Mesenchymal stem cell (in vitro differentiated cells and primary cell): ENCODE measurements around the gene FUT7.
"Not testable (repeated sequence)": the region's sequence is repeated elsewhere in the genome, so short reads cannot be mapped to it uniquely, and the experiment has no call there.

Source experiments
- DNase-seq: peaks from one replicate; pipeline ENCODE4 v3.0.0-alpha.2; 2013
- H2AFZ ChIP-seq: one replicate; pipeline ENCODE4 v1.6.1; 2013; ENCODE audit warnings: low read depth, mild to moderate bottlenecking, control low read depth, inconsistent platforms, low read length, moderate library complexity
- H2AK5ac ChIP-seq: 2 replicates; pipeline ENCODE4 v1.6.1; 2013; ENCODE audit warnings: low read length, moderate library complexity, mild to moderate bottlenecking, inconsistent platforms; ENCODE audit not compliant: severe bottlenecking
- H2BK120ac ChIP-seq: one replicate; pipeline ENCODE4 v1.6.1; 2013; ENCODE audit warnings: low read depth, mild to moderate bottlenecking, inconsistent platforms, low read length, moderate library complexity
- H2BK12ac ChIP-seq, 2 experiments: one replicate each; pipeline ENCODE4 v1.6.1; 2013; ENCODE audit warnings: inconsistent platforms in 2 of 2, low read length in 2 of 2, mild to moderate bottlenecking in 2 of 2, moderate library complexity in 2 of 2, control low read depth in 1 of 2
- H2BK15ac ChIP-seq: one replicate; pipeline ENCODE4 v1.6.1; 2013; ENCODE audit warnings: mild to moderate bottlenecking, low read depth, inconsistent platforms; ENCODE audit not compliant: poor library complexity, severe bottlenecking
- H2BK5ac ChIP-seq: 2 replicates; pipeline ENCODE4 v1.6.1; 2013; ENCODE audit warnings: low read depth, mild to moderate bottlenecking, low read length, control low read depth, inconsistent platforms; ENCODE audit not compliant: poor library complexity, severe bottlenecking
- H3K14ac ChIP-seq, 2 experiments: one replicate each; pipeline ENCODE4 v1.6.1; 2013; ENCODE audit warnings: inconsistent platforms in 2 of 2, low read length in 2 of 2, control low read depth in 1 of 2, mild to moderate bottlenecking in 1 of 2, moderate library complexity in 1 of 2
- H3K18ac ChIP-seq, 2 experiments: one replicate each; pipeline ENCODE4 v1.6.1; 2013; ENCODE audit warnings: inconsistent platforms in 2 of 2, low read length in 2 of 2, control low read depth in 1 of 2, low read depth in 1 of 2, mild to moderate bottlenecking in 1 of 2
- H3K23ac ChIP-seq, 2 experiments: one replicate each; pipeline ENCODE4 v1.6.1; 2013; ENCODE audit warnings: inconsistent platforms in 2 of 2, low read length in 2 of 2, mild to moderate bottlenecking in 2 of 2, moderate library complexity in 2 of 2, control low read depth in 1 of 2
- H3K27ac ChIP-seq: 2 replicates; pipeline ENCODE4 v1.5.1; 2013; ENCODE audit warnings: mild to moderate bottlenecking, moderate library complexity, low read length, control low read depth, inconsistent platforms; ENCODE audit not compliant: poor library complexity, severe bottlenecking
- H3K27me3 ChIP-seq, 2 experiments: 2 replicates each; pipeline versions ENCODE4 v1.6.1 to v1.7.0; 2013; ENCODE audit warnings: low read length in 2 of 2, mild to moderate bottlenecking in 2 of 2, moderate library complexity in 2 of 2, control low read depth in 1 of 2, inconsistent platforms in 1 of 2; ENCODE audit not compliant: control insufficient read depth in 1 of 2, insufficient read depth in 1 of 2
- H3K36me3 ChIP-seq, 2 experiments: 2 replicates each; pipeline versions ENCODE4 v1.6.1 to v1.7.0; 2013; ENCODE audit warnings: low read length in 2 of 2, control low read depth in 1 of 2, inconsistent platforms in 1 of 2, low read depth in 1 of 2, mild to moderate bottlenecking in 1 of 2; ENCODE audit not compliant: insufficient read depth in 2 of 2, control insufficient read depth in 1 of 2
- H3K4ac ChIP-seq, 2 experiments: one replicate each; pipeline ENCODE4 v1.6.1; 2013; ENCODE audit warnings: inconsistent platforms in 2 of 2, low read length in 2 of 2, mild to moderate bottlenecking in 2 of 2, moderate library complexity in 2 of 2, control low read depth in 1 of 2, low read depth in 1 of 2
- H3K4me1 ChIP-seq: 2 replicates; pipeline ENCODE4 v1.6.1; 2013; ENCODE audit warnings: low read depth, low read length, control low read depth; ENCODE audit not compliant: control insufficient read depth, insufficient read depth
- H3K4me2 ChIP-seq: 2 replicates; pipeline ENCODE4 v1.6.1; 2013; ENCODE audit warnings: low read length, mild to moderate bottlenecking, inconsistent platforms; ENCODE audit not compliant: poor library complexity, severe bottlenecking
- H3K4me3 ChIP-seq, 2 experiments: 2 replicates each; pipeline versions ENCODE4 v1.5.1 to v1.7.0; 2013; ENCODE audit warnings: low read length in 2 of 2, mild to moderate bottlenecking in 2 of 2, control low read depth in 1 of 2, low read depth in 1 of 2; ENCODE audit not compliant: insufficient read depth in 1 of 2
- H3K79me1 ChIP-seq: replicated peaks from 2 replicates; pipeline ENCODE4 v1.6.1; 2013; ENCODE audit warnings: mild to moderate bottlenecking, control low read depth, low read length, inconsistent platforms; ENCODE audit not compliant: poor library complexity, severe bottlenecking
- H3K9ac ChIP-seq: 2 replicates; pipeline ENCODE4 v1.7.0; 2013; ENCODE audit warnings: mild to moderate bottlenecking, low read length, moderate library complexity
- H3K9me3 ChIP-seq: 2 replicates; pipeline ENCODE4 v1.7.0; 2013; ENCODE audit warnings: mild to moderate bottlenecking, low read length; ENCODE audit not compliant: control insufficient read depth
- H4K8ac ChIP-seq: one replicate; pipeline ENCODE4 v1.6.1; 2013; ENCODE audit warnings: inconsistent platforms, mild to moderate bottlenecking, low read length, moderate library complexity
- H4K91ac ChIP-seq: one replicate; pipeline ENCODE4 v1.6.1; 2013; ENCODE audit warnings: mild to moderate bottlenecking, low read length, inconsistent platforms
- WGBS: methylation state at CpG from one replicate; pipeline ENCODE4 v1.1.7; 2013; ENCODE audit warnings: mixed read lengths; 5-methylcytosine and 5-hydroxymethylcytosine counted together

The FUT7 gene

DNA sequence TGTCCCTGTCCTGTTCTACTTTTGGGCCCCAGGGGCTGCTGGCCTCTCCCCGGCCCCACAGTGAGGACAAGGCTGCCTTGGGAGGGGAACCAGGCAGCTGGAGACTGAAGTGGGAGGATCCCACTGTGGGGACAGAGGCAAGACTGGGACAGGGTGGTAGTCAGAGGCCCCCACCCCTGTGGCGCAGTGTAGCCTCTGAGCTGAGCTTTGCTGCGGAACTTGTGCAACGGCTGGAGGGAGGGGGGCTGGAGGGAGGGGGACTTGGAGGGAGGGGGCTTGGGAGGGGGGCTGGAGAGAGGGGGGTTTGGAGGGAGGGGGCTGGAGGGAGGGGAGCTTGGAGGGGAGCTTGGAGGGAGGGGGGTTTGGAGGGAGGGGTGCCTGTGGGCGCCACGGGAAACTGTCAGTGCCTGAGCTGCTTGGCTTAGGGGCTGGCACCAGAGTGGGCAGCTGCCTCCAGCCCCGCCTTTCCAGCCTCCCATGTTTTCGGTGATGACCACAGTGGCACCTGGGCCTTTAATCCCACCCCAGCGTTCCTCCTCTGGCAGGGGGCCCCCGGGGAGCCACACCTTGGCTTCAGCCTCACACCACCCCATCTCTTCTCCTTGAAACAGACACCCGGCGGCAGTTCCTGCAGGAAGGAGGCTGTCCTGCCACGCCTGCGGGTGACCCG is 2.3 kb upstream of the FUT7 start:
- Histone ChIP-seq H2BK120ac (no peak overlapping the region), H3K14ac (no peak overlapping the region), H3K4me2 (no peak overlapping the region), H2AK5ac (no peak overlapping the region), H3K36me3 (peaks cover 12 to 19% of the 10 kb centered on the region in 2 experiments), H4K8ac (no peak overlapping the region), H2BK5ac (no peak overlapping the region), H3K27ac (no peak overlapping the region), H3K79me1 (no peaks in the 10 kb centered on the region), H3K4me3 (no peak overlapping the region), H3K27me3 (peaks cover 0 to 11% of the 10 kb centered on the region in 2 experiments), H2BK15ac (no peak overlapping the region), H4K91ac (no peak overlapping the region), H2AFZ (no peak overlapping the region), H3K9ac (no peak overlapping the region), H3K18ac (no peak overlapping the region), H3K4ac (no peak overlapping the region), H3K4me1 (peaks cover 4% of the 10 kb centered on the region), H3K23ac (no peak overlapping the region), H2BK12ac (no peak overlapping the region), H3K9me3 (no peaks in the 10 kb centered on the region)
- no peak for DNase-seq
- WGBS: 86% methylated on average over 11 of the region's 15 CpGs

DNA sequence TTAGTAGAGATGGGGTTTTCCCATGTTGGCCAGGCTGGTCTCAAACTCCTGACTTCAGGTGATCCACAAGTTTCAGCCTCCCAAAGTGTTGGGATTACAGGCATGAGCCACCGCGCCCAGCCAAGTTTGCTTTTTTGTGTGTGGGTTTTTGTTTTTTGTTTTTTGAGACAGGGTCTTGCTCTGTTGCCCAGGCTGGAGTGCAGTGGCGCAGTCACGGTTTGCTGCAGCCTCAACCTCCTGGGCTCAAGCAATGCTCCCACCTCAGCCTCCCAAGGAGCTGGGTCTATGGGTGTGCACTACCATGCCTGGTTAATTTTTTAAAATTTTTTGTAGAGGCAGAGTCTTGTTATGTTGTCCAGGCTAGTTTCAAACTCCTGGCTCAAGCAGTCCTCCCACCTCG is 1.6 kb upstream of the FUT7 start:
- H4K91ac ChIP-seq, H2AFZ ChIP-seq, H4K8ac ChIP-seq, H3K9me3 ChIP-seq, H3K14ac ChIP-seq, H2BK12ac ChIP-seq, DNase-seq, H2BK5ac ChIP-seq, H2BK120ac ChIP-seq, H2AK5ac ChIP-seq, H2BK15ac ChIP-seq, H3K4me2 ChIP-seq, H3K79me1 ChIP-seq, H3K4me3 ChIP-seq, H3K9ac ChIP-seq, H3K4ac ChIP-seq, H3K23ac ChIP-seq, H3K18ac ChIP-seq, H3K27ac ChIP-seq: not testable (repeated sequence)
- H3K36me3 ChIP-seq: peaks cover 6 to 12% of the 10 kb centered on the region in 2 experiments
- H3K27me3 ChIP-seq: peaks cover 4 to 11% of the 10 kb centered on the region in 2 experiments
- H3K4me1 ChIP-seq: peaks cover 11% of the 10 kb centered on the region
- WGBS: 91% methylated on average over 5 of the region's 5 CpGs

DNA sequence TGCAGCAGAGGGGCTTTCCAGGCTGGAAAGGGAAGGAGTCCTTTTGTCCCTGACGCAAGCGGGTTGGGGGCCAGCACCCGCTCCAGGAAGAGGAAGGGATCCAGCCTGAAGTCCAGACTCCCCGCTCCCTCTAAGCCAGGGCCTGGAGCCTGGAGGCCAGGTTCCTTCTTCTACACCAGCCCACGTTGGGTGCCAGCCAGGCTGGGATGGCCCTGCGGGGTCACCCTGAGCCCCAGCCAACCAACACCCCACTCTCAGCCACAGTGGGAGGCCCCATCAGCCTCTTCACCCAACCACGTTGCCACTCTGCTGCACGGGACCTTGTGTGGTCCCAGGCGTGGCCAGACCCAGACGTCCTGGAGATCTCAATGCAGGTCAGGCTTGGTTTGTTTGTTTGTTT is 970 bp upstream of the FUT7 start:
- H3K4me3 ChIP-seq: no peak overlapping the region
- no peak overlapping the region for H4K8ac ChIP-seq
- no peak overlapping the region for H3K9ac ChIP-seq
- H3K36me3 ChIP-seq: peaks cover 6 to 12% of the 10 kb centered on the region in 2 experiments
- H2BK5ac ChIP-seq: no peak overlapping the region
- H3K79me1 ChIP-seq: no peaks in the 10 kb centered on the region
- no peak overlapping the region for H3K23ac ChIP-seq
- H2BK120ac ChIP-seq: no peak overlapping the region
- no peaks in the 10 kb centered on the region for H3K9me3 ChIP-seq
- H4K91ac ChIP-seq: no peak overlapping the region
- peaks cover 4 to 11% of the 10 kb centered on the region in 2 experiments for H3K27me3 ChIP-seq
- H3K4me2 ChIP-seq: no peak overlapping the region
- no peak overlapping the region for H3K14ac ChIP-seq
- no peak overlapping the region for H3K4ac ChIP-seq
- peaks cover 13% of the 10 kb centered on the region for H3K4me1 ChIP-seq
- no peak overlapping the region for H3K18ac ChIP-seq
- H3K27ac ChIP-seq: no peak overlapping the region
- H2BK12ac ChIP-seq: no peak overlapping the region
- H2AFZ ChIP-seq: no peak overlapping the region
- no peak overlapping the region for H2BK15ac ChIP-seq
- no peak for DNase-seq
- no peak overlapping the region for H2AK5ac ChIP-seq
- 87% methylated on average over 10 of the region's 10 CpGs for WGBS

DNA sequence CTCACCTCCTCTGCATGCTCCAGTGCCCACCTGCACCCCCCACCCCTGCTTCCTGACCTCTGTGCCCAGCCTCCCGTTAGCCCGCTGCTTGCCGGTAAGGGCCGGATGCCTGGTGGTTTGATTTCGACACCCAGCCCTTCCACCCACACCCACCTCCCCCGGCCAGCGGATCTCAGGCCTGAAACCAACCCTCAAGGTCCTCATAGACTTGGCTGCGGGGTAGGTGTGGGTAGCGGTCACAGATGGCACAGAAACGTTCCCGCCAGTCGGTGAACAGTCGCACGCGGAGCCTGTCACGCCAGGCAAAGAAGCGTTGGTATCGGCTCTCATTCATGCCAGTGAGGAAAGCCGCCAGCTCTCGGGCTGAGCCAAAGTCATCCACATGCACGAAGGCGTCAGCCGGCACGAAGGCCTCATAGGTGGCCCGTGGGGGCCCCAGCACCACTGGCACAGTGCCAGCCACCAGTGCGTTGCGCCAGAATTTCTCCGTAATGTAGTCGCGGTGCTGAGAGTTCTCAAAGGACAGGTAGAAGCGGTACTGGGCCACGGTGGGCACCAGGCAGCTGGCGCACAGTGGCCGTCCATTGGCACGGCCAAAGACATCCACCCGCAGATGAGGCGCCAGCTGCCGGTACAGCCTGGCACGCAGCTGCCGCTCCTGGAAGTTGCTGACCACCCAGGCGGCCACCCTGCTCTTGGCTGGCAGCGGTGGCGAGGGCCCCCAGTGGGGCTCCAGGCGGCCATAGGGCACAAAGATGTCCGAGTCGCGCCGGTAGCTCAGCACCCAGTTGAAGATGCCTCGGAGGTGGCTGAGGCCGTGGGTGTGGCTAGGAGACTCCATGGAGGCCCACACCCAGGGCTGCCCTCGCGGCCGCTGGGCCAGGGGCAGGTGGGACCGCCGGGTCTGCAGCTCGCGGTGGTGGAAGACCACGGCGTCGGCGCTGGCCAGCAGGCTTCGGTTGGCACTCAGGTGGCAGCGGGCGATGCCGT is 1.1 kb downstream of the FUT7 start:
- H3K9ac ChIP-seq: no peak overlapping the region
- H3K4me1 ChIP-seq: peaks cover 25% of the 10 kb centered on the region
- no peak overlapping the region for H3K27ac ChIP-seq
- no peak for DNase-seq
- no peak overlapping the region for H3K4ac ChIP-seq
- no peak overlapping the region for H2AK5ac ChIP-seq
- H3K23ac ChIP-seq: no peak overlapping the region
- H3K14ac ChIP-seq: no peak overlapping the region
- no peak overlapping the region for H4K8ac ChIP-seq
- peaks cover 4 to 11% of the 10 kb centered on the region in 2 experiments for H3K27me3 ChIP-seq
- H2BK120ac ChIP-seq: no peak overlapping the region
- no peaks in the 10 kb centered on the region for H3K79me1 ChIP-seq
- H2BK12ac ChIP-seq: no peak overlapping the region
- no peak overlapping the region for H3K4me3 ChIP-seq
- 93% methylated on average over 65 of the region's 65 CpGs for WGBS
- no peak overlapping the region for H3K18ac ChIP-seq
- H2AFZ ChIP-seq: no peak overlapping the region
- no peak overlapping the region for H2BK5ac ChIP-seq
- peaks cover 0 to under 1% of the 10 kb centered on the region in 2 experiments for H3K36me3 ChIP-seq
- H4K91ac ChIP-seq: peak overlapping the region; percentile 10
- no peaks in the 10 kb centered on the region for H3K9me3 ChIP-seq
- H3K4me2 ChIP-seq: no peak overlapping the region
- H2BK15ac ChIP-seq: no peak overlapping the region
